H1 (cell line): Measurements from ENCODE around the gene RUNX1. TPM values are rescaled to one million over a fixed set of nuclear protein-coding genes. Genes with fewer than 3 reads are reported as not detected.

ENCODE experiments used
- CTCF ChIA-PET: fragments of 300-600 bp; sonication (Branson Sonifier 250); formaldehyde crosslinking; loops from one replicate; lab custom pipeline; 2021; ENCODE audit not compliant: partially characterized antibody; lab: Charles Lee
- POLR2A ChIA-PET: fragments of 300-600 bp; sonication (Branson Sonifier 250); formaldehyde crosslinking; loops from one replicate; lab custom pipeline; 2021; ENCODE audit warnings: inconsistent platforms; ENCODE audit not compliant: partially characterized antibody; lab: Charles Lee
- DNase-seq, 2 experiments: peaks; one replicate each; pipeline versions ENCODE4 v3.0.0 to v3.0.0-alpha.2; 2010 to 2022; ENCODE audit warnings: low spot score in 2 of 2, low read depth in 1 of 2, mixed read lengths in 1 of 2
- FAIRE-seq: peaks from 2 replicates; lab custom pipeline; 2011; peaks lifted over from hg19 to GRCh38; lab: Jason Lieb, UNC
- H2AFZ ChIP-seq: 2 replicates; pipeline ENCODE4 v1.8.1; 2012; ENCODE audit warnings: low read length, inconsistent platforms
- H2AK5ac ChIP-seq: 2 replicates; pipeline ENCODE4 v1.6.1; 2013; ENCODE audit warnings: low read depth, low read length
- H2BK120ac ChIP-seq: replicated peaks from 2 replicates; pipeline ENCODE3; 2013; ENCODE audit warnings: low read depth, low read length, inconsistent platforms
- H2BK12ac ChIP-seq: 2 replicates; pipeline ENCODE4 v1.6.1; 2013; ENCODE audit warnings: low read depth, low read length
- H2BK15ac ChIP-seq: 2 replicates; pipeline ENCODE4 v1.6.1; 2013; ENCODE audit warnings: low read length
- H2BK20ac ChIP-seq: 2 replicates; pipeline ENCODE4 v1.6.1; 2013; ENCODE audit warnings: low read length
- H2BK5ac ChIP-seq: 2 replicates; pipeline ENCODE4 v1.6.1; 2013; ENCODE audit warnings: low read depth, low read length
- H3K14ac ChIP-seq: 2 replicates; pipeline ENCODE4 v1.6.1; 2013; ENCODE audit warnings: inconsistent platforms; ENCODE audit not compliant: insufficient read length
- H3K18ac ChIP-seq: 2 replicates; pipeline ENCODE4 v1.6.1; 2013; ENCODE audit warnings: low read length; ENCODE audit errors: extremely low read depth
- H3K23ac ChIP-seq: 2 replicates; pipeline ENCODE4 v1.6.1; 2013; ENCODE audit warnings: inconsistent platforms; ENCODE audit not compliant: insufficient read length
- H3K23me2 ChIP-seq: 2 replicates; pipeline ENCODE4 v1.6.1; 2013; ENCODE audit warnings: low read depth, low read length
- H3K27ac ChIP-seq: 2 replicates; pipeline ENCODE4 v1.6.1; 2011; ENCODE audit warnings: low read depth, low read length, inconsistent platforms
- H3K27me3 ChIP-seq, 4 experiments: replicated peaks in 1 of 4; 1 replicate in 1 of 4; 2 replicates in 3 of 4; pipeline versions ENCODE4 v1.6.1 to v1.8.1; 2011 to 2013; ENCODE audit warnings: low read length in 3 of 4, mild to moderate bottlenecking in 3 of 4, inconsistent platforms in 2 of 4, mixed read lengths in 2 of 4, moderate library complexity in 1 of 4; ENCODE audit not compliant: control insufficient read depth in 3 of 4, insufficient read depth in 3 of 4; ENCODE audit errors: extremely low read depth in 1 of 4
- H3K36me3 ChIP-seq, 4 experiments: 2 replicates each; pipeline versions ENCODE4 v1.6.1 to v1.8.1; 2011 to 2013; ENCODE audit warnings: mild to moderate bottlenecking in 4 of 4, low read length in 3 of 4, moderate library complexity in 2 of 4, control low read depth in 1 of 4, inconsistent platforms in 1 of 4; ENCODE audit not compliant: insufficient read depth in 4 of 4, control insufficient read depth in 2 of 4
- H3K4ac ChIP-seq: replicated peaks from 2 replicates; pipeline ENCODE3; 2013; ENCODE audit warnings: low read length, low read depth, mixed read lengths, inconsistent platforms; ENCODE audit not compliant: insufficient read length
- H3K4me1 ChIP-seq, 4 experiments: replicated peaks in 1 of 4; 1 replicate in 1 of 4; 2 replicates in 3 of 4; pipeline versions ENCODE4 v1.6.1 to v1.8.1; 2011 to 2013; ENCODE audit warnings: low read length in 3 of 4, inconsistent platforms in 2 of 4, mixed read lengths in 1 of 4; ENCODE audit not compliant: insufficient read depth in 4 of 4, control insufficient read depth in 3 of 4
- H3K4me2 ChIP-seq, 2 experiments: 2 replicates each; pipeline versions ENCODE4 v1.6.1 to v1.8.1; 2011 to 2013; ENCODE audit warnings: low read depth in 2 of 2, low read length in 2 of 2, control low read depth in 1 of 2, inconsistent platforms in 1 of 2, mild to moderate bottlenecking in 1 of 2; ENCODE audit not compliant: insufficient read depth in 1 of 2
- H3K4me3 ChIP-seq, 4 experiments: fragments of 200-600, 300-600 bp in 1 of 4; sonication (generic), shearing (Covaris generic), sonication (Bioruptor Twin) in 1 of 4; 2 replicates each; pipeline versions ENCODE4 v1.5.1 to v1.8.1; 2011 to 2016; ENCODE audit warnings: low read length in 4 of 4, low read depth in 3 of 4, control low read depth in 2 of 4, inconsistent platforms in 2 of 4, mild to moderate bottlenecking in 2 of 4, mixed read lengths in 1 of 4, moderate library complexity in 1 of 4; ENCODE audit not compliant: insufficient read depth in 2 of 4; ENCODE audit errors: extremely low read depth in 1 of 4
- H3K56ac ChIP-seq: replicated peaks from 2 replicates; pipeline ENCODE3; 2013; ENCODE audit warnings: low read depth, mild to moderate bottlenecking, mixed read lengths, low read length, inconsistent platforms; ENCODE audit not compliant: insufficient read length
- H3K79me1 ChIP-seq: 2 replicates; pipeline ENCODE4 v1.6.1; 2013; ENCODE audit warnings: low read depth, low read length, control low read depth
- H3K79me2 ChIP-seq, 2 experiments: 2 replicates each; pipeline versions ENCODE4 v1.6.1 to v1.8.1; 2012 to 2013; ENCODE audit warnings: low read length in 2 of 2, mild to moderate bottlenecking in 2 of 2, inconsistent platforms in 1 of 2; ENCODE audit not compliant: insufficient read depth in 2 of 2, control insufficient read depth in 1 of 2
- H3K9ac ChIP-seq, 4 experiments: replicated peaks in 1 of 4; 1 replicate in 1 of 4; 2 replicates in 3 of 4; pipeline versions ENCODE4 v1.6.1 to v1.8.1; 2011 to 2013; ENCODE audit warnings: low read depth in 3 of 4, low read length in 3 of 4, control low read depth in 2 of 4, mild to moderate bottlenecking in 2 of 4, moderate library complexity in 2 of 4, inconsistent platforms in 1 of 4; ENCODE audit errors: extremely low read depth in 1 of 4
- H3K9me3 ChIP-seq, 2 experiments: 2 replicates each; pipeline versions ENCODE4 v1.6.1 to v1.8.1; 2012 to 2013; ENCODE audit warnings: mild to moderate bottlenecking in 2 of 2, moderate library complexity in 2 of 2, control low read depth in 1 of 2, inconsistent platforms in 1 of 2, low read depth in 1 of 2, low read length in 1 of 2, mixed read lengths in 1 of 2; ENCODE audit not compliant: insufficient read depth in 2 of 2
- H4K20me1 ChIP-seq, 2 experiments: replicated peaks in 1 of 2; 2 replicates each; pipeline versions ENCODE3 to v1.8.1; 2011 to 2013; ENCODE audit warnings: inconsistent platforms in 2 of 2, low read length in 2 of 2, mild to moderate bottlenecking in 1 of 2; ENCODE audit not compliant: insufficient read depth in 2 of 2, control insufficient read depth in 1 of 2
- H4K5ac ChIP-seq: 2 replicates; pipeline ENCODE4 v1.6.1; 2013; ENCODE audit warnings: low read length, low read depth, mixed read lengths, inconsistent platforms; ENCODE audit not compliant: insufficient read length
- H4K8ac ChIP-seq: 2 replicates; pipeline ENCODE4 v1.8.0; 2013; ENCODE audit warnings: mild to moderate bottlenecking, moderate library complexity, low read length, inconsistent platforms; ENCODE audit not compliant: insufficient read depth; ENCODE audit errors: extremely low read depth
- H4K91ac ChIP-seq: replicated peaks from 2 replicates; pipeline ENCODE3; 2013; ENCODE audit warnings: low read length, mixed read lengths, inconsistent platforms; ENCODE audit not compliant: insufficient read length
- CBX5 ChIP-seq: fragments of 300-800, 300-1000 bp; sonication (generic); IDR thresholded peaks from 2 replicates; pipeline ENCODE4 v1.7.1; 2016; ENCODE audit warnings: antibody characterized with exemption, low read length, low read depth
- CHD1 ChIP-seq: IDR thresholded peaks from 2 replicates; pipeline ENCODE4 v1.6.1; 2012; ENCODE audit warnings: low read depth, low read length, improper control_type of control experiment
- JUN ChIP-seq: IDR thresholded peaks from 2 replicates; pipeline ENCODE4 v1.6.1; 2011; ENCODE audit warnings: low read depth, mild to moderate bottlenecking, improper control_type of control experiment, low read length
- KDM5A ChIP-seq: fragments of 200-600 bp; IDR thresholded peaks from 2 replicates; pipeline ENCODE4 v1.7.1; 2012; ENCODE audit warnings: mild to moderate bottlenecking, low read length, inconsistent platforms, mixed read lengths
- PHF8 ChIP-seq: fragments of 200-600 bp; sonication (generic); conservative IDR thresholded peaks from 2 replicates; pipeline ENCODE4 v1.7.1; 2012; ENCODE audit warnings: low read depth, mild to moderate bottlenecking, inconsistent platforms, low read length, moderate library complexity
- POU5F1 ChIP-seq: IDR thresholded peaks from 2 replicates; pipeline ENCODE4 v1.6.1; 2011; ENCODE audit warnings: low read depth, mild to moderate bottlenecking, low read length, moderate library complexity
- RAD21 ChIP-seq, 2 experiments: IDR thresholded peaks in 1 of 2; conservative IDR thresholded peaks in 1 of 2; 2 replicates each; pipeline ENCODE4 v1.6.1; 2011; ENCODE audit warnings: low read depth in 2 of 2, low read length in 2 of 2, improper control_type of control experiment in 1 of 2, inconsistent platforms in 1 of 2, mild to moderate bottlenecking in 1 of 2, moderate library complexity in 1 of 2
- YY1 ChIP-seq: IDR thresholded peaks from 2 replicates; pipeline ENCODE4 v1.6.1; 2011; ENCODE audit warnings: low read depth, mild to moderate bottlenecking, low read length
- WGBS, 2 experiments: shearing (Covaris generic) in 1 of 2; methylation state at CpG; one replicate each; pipeline versions ENCODE4 v1.1.6 to v1.1.7; 2013 to 2015; ENCODE audit warnings: low lambda C conversion rate in 2 of 2, mixed read lengths in 2 of 2, inconsistent platforms in 1 of 2, low coverage in 1 of 2, missing lambda C conversion rate in 1 of 2; ENCODE audit not compliant: insufficient replicate concordance in 2 of 2, insufficient coverage in 1 of 2, insufficient read length in 1 of 2; ENCODE audit errors: extremely low coverage in 1 of 2, missing lambda C conversion rate in 1 of 2; 5-methylcytosine and 5-hydroxymethylcytosine counted together
- polyA plus RNA-seq, 7 experiments: library from polyadenylated mRNA; depleted of rRNA in 3 of 7; stranded (reverse) in 5 of 7; unstranded in 2 of 7; fragments of >200 nt in 5 of 7; fragments of 200-250 nt in 2 of 7; gene quantifications; 1 replicate in 5 of 7; 2 replicates in 1 of 7; 4 replicates in 1 of 7; pipeline versions ENCODE4 v1.2.1 to v1.2.3, GENCODE V29; 2011 to 2013; ENCODE audit warnings: missing spikeins in 2 of 7, mixed read lengths in 2 of 7
- total RNA-seq: library from RNA; stranded (reverse); fragmentation: NEBNext Ultra II Directional; extraction: Animal tissue kit (Norgen Biotek cat#: 25700); gene quantifications from 2 replicates; pipeline ENCODE4 v1.2.1, GENCODE V29; 2021

Gene RUNX1
- total and polyA plus RNA-seq, 2 of the 8 experiments (the other 6 are each of a cell fraction or from before 2014, with no cell fraction given): 0.20 to 0.60 TPM

DNA sequence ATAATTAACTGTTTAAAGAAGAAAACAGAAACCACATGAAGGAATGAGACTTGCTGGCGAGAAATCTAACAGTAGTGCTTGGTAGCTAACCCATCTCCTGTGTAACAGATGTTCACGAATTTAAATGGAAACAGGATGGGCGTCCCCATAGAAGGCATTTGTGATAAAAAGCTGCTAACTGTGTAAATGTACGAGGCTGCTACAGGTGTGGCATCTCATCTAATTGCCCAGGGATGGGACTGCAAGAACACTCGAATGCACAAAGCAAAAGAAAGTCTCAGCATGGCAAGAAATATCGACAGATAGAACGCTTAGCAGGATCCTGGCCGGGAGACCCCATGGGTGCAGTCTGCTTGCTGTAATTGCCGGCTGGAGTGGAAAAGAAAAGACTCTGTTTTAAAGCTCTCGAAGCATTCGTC is 112.7 kb downstream of the RUNX1 start:
- Histone ChIP-seq H3K27me3 (no peaks in the 10 kb centered on the region; a peak in 1 of 7 replicates), H3K4me1 (no peaks in the 10 kb centered on the region), H2BK12ac (no peak overlapping the region), H2BK120ac (no peak overlapping the region), H2BK5ac (no peak overlapping the region), H3K18ac (no peak overlapping the region), H4K20me1 (no peaks in the 10 kb centered on the region), H4K5ac (no peak overlapping the region), H3K23me2 (no peaks in the 10 kb centered on the region), H3K9me3 (no peaks in the 10 kb centered on the region), H3K27ac (no peak overlapping the region), H3K4ac (no peak overlapping the region), H3K9ac (no peak overlapping the region), H2BK15ac (no peak overlapping the region), H3K23ac (no peak overlapping the region), H3K79me1 (no peaks in the 10 kb centered on the region), H2BK20ac (no peak overlapping the region), H3K4me3 (no peak overlapping the region)
- POLR2A ChIA-PET: no interaction called here
- 92% methylated on average over 11 of the region's 11 CpGs; no CpG with 5 or more reads in 1 of the 2 experiments for WGBS, 2 experiments
- CTCF ChIA-PET: interaction anchor here (0.6 to 1.3 kb wide), 5 partner anchors 10 to 1154 kb away, joined by 3 to 6 read pairs (median 3); no protein-coding TSS in a partner anchor
- no peak for DNase-seq
- TF ChIP-seq JUN (no peak), CHD1 (no peak), YY1 (no peak), PHF8 (no peak), KDM5A (no peak), POU5F1 (no peak), RAD21 (IDR thresholded peaks at IDR 0.05 in 1 of 2, conservative IDR thresholded peaks at IDR 0.05 in 1 of 2; ENCODE audit: low read depth in 2 of 2, low read length in 2 of 2) (no peak), CBX5 (no peak)
- TF ChIP-seq, all 59 proteins: peak for 0
- no peak for FAIRE-seq
- Histone ChIP-seq H3K14ac (no peak overlapping the region), H3K36me3 (no peaks in the 10 kb centered on the region; a peak in 1 of 8 replicates), H3K79me2 (no peaks in the 10 kb centered on the region), H2AK5ac (no peak overlapping the region), H3K4me2 (no peak overlapping the region), H3K56ac (no peak overlapping the region), H4K91ac (no peak overlapping the region), H4K8ac (no peak overlapping the region), H2AFZ (no peak overlapping the region)
